SK-N-SH (cell line): ENCODE measurements around the gene RAB4A. TPM values are rescaled to one million over a fixed set of nuclear protein-coding genes. Genes with fewer than 3 reads are reported as not detected.

Source experiments
- CTCF ChIA-PET: fragments of 300-600, 350-600 bp; formaldehyde crosslinking; extraction: SDS; loops from one replicate; lab custom pipeline; 2021; lab: Yijun Ruan, JAX
- POLR2A ChIA-PET: fragments of 350-600 bp; sonication (Branson Sonifier 250); formaldehyde crosslinking; extraction: SDS; loops from one replicate; lab custom pipeline; 2020; ENCODE audit warnings: antibody characterized with exemption, inconsistent platforms; lab: Yijun Ruan, JAX
- DNase-seq: peaks from one replicate; pipeline ENCODE4 v3.0.0; 2012
- H2AFZ ChIP-seq: fragments of 200-600 bp; sonication (generic); 2 replicates; pipeline ENCODE4 v1.8.1; 2016; ENCODE audit warnings: antibody characterized with exemption, mild to moderate bottlenecking, low read depth
- H3F3A ChIP-seq: fragments of 200-600 bp; sonication (generic); replicated peaks from 2 replicates; pipeline ENCODE3; 2016; ENCODE audit warnings: antibody characterized with exemption, mild to moderate bottlenecking; ENCODE audit not compliant: insufficient read depth
- H3K27ac ChIP-seq, 2 experiments: fragments of 200-500 bp in 1 of 2; fragments of 200-600 bp in 1 of 2; sonication (Bioruptor generic) in 1 of 2; sonication (generic), shearing (Covaris generic) in 1 of 2; 2 replicates each; pipeline versions ENCODE4 v1.5.1 to v1.6.1; 2014 to 2016; ENCODE audit warnings: low read depth in 2 of 2, inconsistent platforms in 1 of 2, low read length in 1 of 2, mild to moderate bottlenecking in 1 of 2, mixed read lengths in 1 of 2
- H3K27me3 ChIP-seq: fragments of 200-600 bp; sonication (generic), shearing (Covaris generic); 2 replicates; pipeline ENCODE4 v1.6.1; 2016; ENCODE audit warnings: mixed run types; ENCODE audit not compliant: insufficient read depth
- H3K36me3 ChIP-seq, 2 experiments: fragments of 200-500 bp in 1 of 2; fragments of 200-600 bp in 1 of 2; sonication (Bioruptor generic) in 1 of 2; sonication (generic) in 1 of 2; replicated peaks in 1 of 2; 2 replicates each; pipeline versions ENCODE3 to v1.5.1; 2014 to 2016; ENCODE audit warnings: low read length in 1 of 2, mild to moderate bottlenecking in 1 of 2; ENCODE audit not compliant: insufficient read depth in 2 of 2, control insufficient read depth in 1 of 2
- H3K4me1 ChIP-seq, 2 experiments: fragments of 200-500 bp in 1 of 2; fragments of 200-600 bp in 1 of 2; sonication (Bioruptor generic) in 1 of 2; sonication (generic), shearing (Covaris generic) in 1 of 2; 2 replicates each; pipeline versions ENCODE4 v1.5.1 to v1.6.1; 2014 to 2016; ENCODE audit warnings: low read depth in 1 of 2, low read length in 1 of 2, mixed run types in 1 of 2; ENCODE audit not compliant: insufficient read depth in 2 of 2, control insufficient read depth in 1 of 2
- H3K4me2 ChIP-seq: fragments of 200-600 bp; sonication (generic), shearing (Covaris generic); 2 replicates; pipeline ENCODE4 v1.6.1; 2017; ENCODE audit warnings: mixed run types
- H3K4me3 ChIP-seq, 2 experiments: fragments of 200-500 bp in 1 of 2; fragments of 200-600 bp in 1 of 2; sonication (Bioruptor generic) in 1 of 2; sonication (generic), shearing (Covaris generic) in 1 of 2; 2 replicates each; pipeline versions ENCODE4 v1.5.1 to v1.8.1; 2014 to 2016; ENCODE audit warnings: low read depth in 2 of 2, inconsistent platforms in 1 of 2, low read length in 1 of 2, mild to moderate bottlenecking in 1 of 2, mixed read lengths in 1 of 2, moderate library complexity in 1 of 2
- H3K79me2 ChIP-seq: fragments of 200-600 bp; sonication (generic); 2 replicates; pipeline ENCODE4 v1.8.1; 2017; ENCODE audit warnings: mild to moderate bottlenecking; ENCODE audit not compliant: insufficient read depth
- H3K9ac ChIP-seq: fragments of 200-600 bp; sonication (generic); 2 replicates; pipeline ENCODE4 v1.6.1; 2017; ENCODE audit warnings: mixed run types
- H3K9me2 ChIP-seq: fragments of 200-600 bp; sonication (generic); 2 replicates; pipeline ENCODE4 v1.6.1; 2017; ENCODE audit warnings: mixed run types
- H3K9me3 ChIP-seq: fragments of 200-600 bp; sonication (generic); 2 replicates; pipeline ENCODE4 v1.6.1; 2017; ENCODE audit warnings: mixed run types, mild to moderate bottlenecking, moderate library complexity
- H4K20me1 ChIP-seq: fragments of 200-600 bp; sonication (generic); 2 replicates; pipeline ENCODE4 v1.6.1; 2017; ENCODE audit warnings: mild to moderate bottlenecking, mixed run types; ENCODE audit not compliant: insufficient read depth
- CHD2 ChIP-seq: fragments of 150-350 bp; IDR thresholded peaks from 2 replicates; pipeline ENCODE4 v1.6.1; 2018; ENCODE audit warnings: low read length; ENCODE audit not compliant: partially characterized antibody
- ELF1 ChIP-seq: IDR thresholded peaks from 2 replicates; pipeline ENCODE4 v1.4.0; 2012
- EP300 ChIP-seq, 2 experiments: IDR thresholded peaks; 2 replicates each; pipeline versions ENCODE4 v1.4.0 to v1.6.1; 2012; ENCODE audit warnings: borderline replicate concordance in 1 of 2, low read depth in 1 of 2, low read length in 1 of 2
- EZH2phosphoT487 ChIP-seq: fragments of 200-600 bp; sonication (generic); IDR thresholded peaks from 2 replicates; pipeline ENCODE4 v1.6.1; 2017; ENCODE audit warnings: low read depth, mixed run types, mild to moderate bottlenecking, antibody characterized with exemption, moderate library complexity, borderline replicate concordance
- GABPA ChIP-seq: IDR thresholded peaks from 2 replicates; pipeline ENCODE4 v1.4.0; 2012; ENCODE audit warnings: low read depth, mild to moderate bottlenecking
- GATA2 ChIP-seq: sonication (generic); formaldehyde crosslinking; IDR thresholded peaks from 2 replicates; pipeline ENCODE4 v1.5.0; 2020; ENCODE audit warnings: mild to moderate bottlenecking, missing genetic modification reagents
- IRF3 ChIP-seq: fragments of 150-350 bp; IDR thresholded peaks from 2 replicates; pipeline ENCODE4 v1.6.1; 2016; ENCODE audit warnings: mild to moderate bottlenecking, low read depth, low read length
- JUND ChIP-seq: IDR thresholded peaks from 2 replicates; pipeline ENCODE4 v1.4.0; 2012
- MXI1 ChIP-seq: IDR thresholded peaks from 2 replicates; pipeline ENCODE4 v1.6.1; 2012; ENCODE audit warnings: mild to moderate bottlenecking, low read depth, low read length, improper control_type of control experiment
- NFIC ChIP-seq: IDR thresholded peaks from 2 replicates; pipeline ENCODE4 v1.4.0; 2012; ENCODE audit warnings: borderline replicate concordance
- PBX3 ChIP-seq: IDR thresholded peaks from 2 replicates; pipeline ENCODE4; 2012
- POLR2AphosphoS5 ChIP-seq: IDR thresholded peaks from 2 replicates; pipeline ENCODE4 v1.6.1; 2012; ENCODE audit warnings: low read depth, low read length
- RCOR1 ChIP-seq: fragments of 150-350 bp; IDR thresholded peaks from 2 replicates; pipeline ENCODE4 v1.6.1; 2017; ENCODE audit warnings: antibody characterized with exemption, low read length
- RFX5 ChIP-seq: IDR thresholded peaks from 2 replicates; pipeline ENCODE4 v1.6.1; 2012; ENCODE audit warnings: mild to moderate bottlenecking, improper control_type of control experiment, low read length
- SIN3A ChIP-seq: IDR thresholded peaks from 2 replicates; pipeline ENCODE4 v1.6.1; 2012; ENCODE audit warnings: low read depth, mild to moderate bottlenecking, low read length, moderate library complexity, borderline replicate concordance
- TAF1 ChIP-seq: IDR thresholded peaks from 2 replicates; pipeline ENCODE4 v1.6.1; 2012; ENCODE audit warnings: low read depth, mild to moderate bottlenecking, low read length, moderate library complexity, borderline replicate concordance
- TCF12 ChIP-seq: IDR thresholded peaks from 2 replicates; pipeline ENCODE4 v1.4.0; 2012
- TEAD4 ChIP-seq: IDR thresholded peaks from 2 replicates; pipeline ENCODE4 v1.4.0; 2012; ENCODE audit warnings: mild to moderate bottlenecking, borderline replicate concordance; ENCODE audit not compliant: insufficient read depth
- USF1 ChIP-seq: IDR thresholded peaks from 2 replicates; pipeline ENCODE4 v1.4.0; 2012; ENCODE audit warnings: low read depth, borderline replicate concordance
- YY1 ChIP-seq: IDR thresholded peaks from 2 replicates; pipeline ENCODE4 v1.4.0; 2012; ENCODE audit warnings: low read depth, mild to moderate bottlenecking
- WGBS: methylation state at CpG from one replicate; pipeline ENCODE4 v1.1.6; 2017; ENCODE audit warnings: low lambda C conversion rate; 5-methylcytosine and 5-hydroxymethylcytosine counted together
- polyA plus RNA-seq, 3 experiments: library from polyadenylated mRNA; depleted of rRNA; stranded (reverse); fragments of >200 nt; gene quantifications; 2 replicates each; pipeline ENCODE4 v1.2.3, GENCODE V29; 2012

RAB4A gene
- polyA plus RNA-seq, 1 of the 3 experiments (the other 2 are of a cell fraction), result 28.1 TPM

GRCh38 chr1:229334269-229334668, 63.4 kb downstream of the RAB4A start:
- WGBS, result 65% methylated on average over 2 of the region's 2 CpGs
- POLR2A ChIA-PET, result no interaction called here

GRCh38 chr1:229334716-229335115, 63.8 kb downstream of the RAB4A start:
- Histone ChIP-seq H4K20me1 (no peaks in the 10 kb centered on the region), H3K79me2 (peaks cover 62% of the 10 kb centered on the region), H2AFZ (no peak overlapping the region), H3K9me3 (peaks cover 4% of the 10 kb centered on the region; the same call in 1 of the 2 replicates), H3K36me3 (peaks cover 0 to 14% of the 10 kb centered on the region in 2 experiments), H3F3A (no peaks in the 10 kb centered on the region), H3K4me3 (no peak overlapping the region), H3K27me3 (no peaks in the 10 kb centered on the region), H3K27ac (no peak overlapping the region), H3K9ac (no peak overlapping the region), H3K4me2 (no peak overlapping the region), H3K4me1 (peaks cover 5 to 12% of the 10 kb centered on the region in 2 experiments; a peak in 3 of 4 replicates), H3K9me2 (no peaks in the 10 kb centered on the region)
- 100% methylated on average over 2 of the region's 2 CpGs for WGBS
- ChIA-PET CTCF (no interaction called here), POLR2A (interaction anchor here (0.6 kb wide), 1 partner anchor 527 kb away, joined by 7 read pairs; no protein-coding TSS in a partner anchor)
- no peak for DNase-seq
- TF ChIP-seq ELF1 (no peak), GABPA (no peak), MXI1 (no peak), CHD2 (no peak), USF1 (no peak), YY1 (no peak), RFX5 (no peak), RCOR1 (no peak), NFIC (no peak), SIN3A (no peak), POLR2AphosphoS5 (no peak), PBX3 (no peak), EP300 (IDR thresholded peaks at IDR 0.05; ENCODE audit: borderline replicate concordance in 1 of 2, low read depth in 1 of 2, low read length in 1 of 2) (no peak), IRF3 (no peak), TAF1 (no peak)

More at GRCh38 chr1:229334269-229334668, 63.4 kb downstream of the RAB4A start:
- no peaks in the 10 kb centered on the region for H3K9me2 ChIP-seq
- H3K4me1 ChIP-seq, result peaks cover 5 to 8% of the 10 kb centered on the region in 2 experiments; a peak in 3 of 4 replicates
- H3K9me3 ChIP-seq, result peaks cover 4% of the 10 kb centered on the region; the same call in 1 of the 2 replicates
- H3K4me3 ChIP-seq, result no peak overlapping the region
- no peaks in the 10 kb centered on the region for H3F3A ChIP-seq
- no peak for TF ChIP-seq CHD2
- no peak for TF ChIP-seq IRF3
- TF ChIP-seq TCF12, result no peak
- no peak for TF ChIP-seq RCOR1
- no peak for TF ChIP-seq USF1
- no peak for TF ChIP-seq MXI1
- TF ChIP-seq GATA2 (CRISPR knock-in tag), result no peak
- TF ChIP-seq GABPA, result no peak
- TF ChIP-seq TEAD4, result no peak
- TF ChIP-seq SIN3A, result no peak
- no peak for TF ChIP-seq YY1
- TF ChIP-seq JUND, result no peak
- no peak for TF ChIP-seq EZH2phosphoT487
- TF ChIP-seq RFX5, result no peak
- CTCF ChIA-PET, result no interaction called here
- no peaks in the 10 kb centered on the region for H4K20me1 ChIP-seq
- no peak overlapping the region for H3K4me2 ChIP-seq
- no peak for DNase-seq
- H3K27ac ChIP-seq, result no peak overlapping the region
- H3K9ac ChIP-seq, result no peak overlapping the region
- peaks cover 57% of the 10 kb centered on the region for H3K79me2 ChIP-seq
- no peak overlapping the region for H2AFZ ChIP-seq
- no peaks in the 10 kb centered on the region for H3K27me3 ChIP-seq
- peaks cover 0 to 14% of the 10 kb centered on the region in 2 experiments for H3K36me3 ChIP-seq
